Stimulated activated CD4-positive, alpha-beta T cell treated with anti-CD3 and anti-CD28 coated beads, Interleukin-12 subunit alpha, Interleukin-12 subunit beta, amount 100 ng/mL, for 48 hours (primary cell): ENCODE results near the gene UBXN10.

ENCODE experiments used
- DNase-seq, 3 donors: peaks; one replicate each; pipeline ENCODE4 v3.0.0-alpha.2; 2020; ENCODE audit warnings: low read depth in 2 of 3, low spot score in 1 of 3

UBXN10 gene

GRCh38 chr1:20185834-20186782 is at the start of gene UBXN10, which contains the start of gene PLA2G2C:
Gene UBXN10, plus strand, starts transcription at chr1:20186096. Its CDS starts 4,466 bp downstream, at chr1:20190562.
Gene PLA2G2C, minus strand, starts transcription at chr1:20186518. Its CDS starts 9,155 bp downstream, at chr1:20177363.
- peak; percentile 57 to 77 (median 74) for DNase-seq

GRCh38 chr1:20136249-20136648 is 49.6 kb upstream of the UBXN10 start:
- no peak for DNase-seq

GRCh38 chr1:20137055-20137454 is 48.8 kb upstream of the UBXN10 start:
- no peak for DNase-seq

GRCh38 chr1:20137604-20138003 is 48.3 kb upstream of the UBXN10 start:
- no peak for DNase-seq

GRCh38 chr1:20138346-20138745 is 47.5 kb upstream of the UBXN10 start:
- no peak for DNase-seq

- DNase-seq, result no peak
These were observed 46.8 kb upstream of the UBXN10 start, which contains the start of gene PLA2G2F for GRCh38 chr1:20138961-20139550. Gene PLA2G2F, plus strand, starts transcription at chr1:20139323. Its CDS starts 105 bp downstream, at chr1:20139428.

GRCh38 chr1:20139776-20140612 is 45.9 kb upstream of the UBXN10 start:
- DNase-seq, result no peak

- DNase-seq, result no peak
These were observed 44.9 kb upstream of the UBXN10 start for GRCh38 chr1:20141001-20141400.

- no peak for DNase-seq
These were observed 44.4 kb upstream of the UBXN10 start for GRCh38 chr1:20141466-20141865.

- no peak for DNase-seq
These were observed 43.7 kb upstream of the UBXN10 start for GRCh38 chr1:20142001-20142710.

GRCh38 chr1:20143318-20143717 is 42.6 kb upstream of the UBXN10 start:
- DNase-seq, result no peak

GRCh38 chr1:20143734-20144565 is 41.9 kb upstream of the UBXN10 start:
- no peak for DNase-seq

- DNase-seq, result no peak
These were observed 37.9 kb upstream of the UBXN10 start for GRCh38 chr1:20147846-20148570.

- DNase-seq, result no peak
These were observed 37.1 kb upstream of the UBXN10 start for GRCh38 chr1:20148571-20149500.

- no peak for DNase-seq
These were observed 36.1 kb upstream of the UBXN10 start for GRCh38 chr1:20149601-20150325.

- no peak for DNase-seq
These were observed 35.6 kb upstream of the UBXN10 start for GRCh38 chr1:20150326-20150705.

GRCh38 chr1:20150969-20151368 is 34.9 kb upstream of the UBXN10 start:
- no peak for DNase-seq
